Tibial artery (tissue), 4 donors: ENCODE measurements around the gene TTC12.

ENCODE experiments used
- DNase-seq, 2 donors: peaks; one replicate each; pipeline ENCODE4 v3.0.0-alpha.2; 2019
- H3K27ac ChIP-seq, 2 donors: fragments of 200-600 bp; sonication (generic) in 1 of 2; 1 replicate in 1 of 2; 2 replicates in 1 of 2; pipeline ENCODE4 v1.5.1; 2018 to 2019; ENCODE audit warnings: mild to moderate bottlenecking in 1 of 2
- H3K27me3 ChIP-seq, 2 donors: fragments of 200-600 bp; sonication (generic) in 1 of 2; one replicate each; pipeline versions ENCODE4 v1.5.1 to v1.6.0; 2016 to 2019
- H3K36me3 ChIP-seq, 3 donors: fragments of 200-600 bp; sonication (generic) in 2 of 3; one replicate each; pipeline ENCODE4 v1.5.1; 2016 to 2019; ENCODE audit warnings: mild to moderate bottlenecking in 2 of 3
- H3K4me1 ChIP-seq, 4 donors: fragments of 200-600 bp; sonication (generic) in 2 of 4; 1 replicate in 3 of 4; 2 replicates in 1 of 4; pipeline ENCODE4 v1.5.1; 2016 to 2019
- H3K4me3 ChIP-seq, 2 donors: fragments of 200-600 bp; sonication (generic) in 1 of 2; 1 replicate in 1 of 2; 2 replicates in 1 of 2; pipeline ENCODE4 v1.5.1; 2018 to 2019; ENCODE audit warnings: mild to moderate bottlenecking in 2 of 2
- H3K9me3 ChIP-seq, 3 donors: fragments of 200-600 bp; sonication (generic) in 1 of 3; one replicate each; pipeline ENCODE4 v1.5.1; 2016 to 2019
- intact Hi-C: fragments of 100-400 bp; cut with DNase I; formaldehyde crosslinking; loops from one replicate; pipeline ENCODE4 v1.15.0; 2023; ENCODE audit warnings: low total_unique reads
- TF ChIP-seq, protein P1 (sequence below), 2 experiments: fragments of 200-600 bp in 1 of 2; fragments of 450-650 bp in 1 of 2; IDR thresholded peaks; one replicate each; pipeline ENCODE4 v1.5.1; 2017 to 2019; ENCODE audit warnings: antibody characterized with exemption in 2 of 2, mild to moderate bottlenecking in 1 of 2, moderate library complexity in 1 of 2

The TTC12 gene

DNA sequence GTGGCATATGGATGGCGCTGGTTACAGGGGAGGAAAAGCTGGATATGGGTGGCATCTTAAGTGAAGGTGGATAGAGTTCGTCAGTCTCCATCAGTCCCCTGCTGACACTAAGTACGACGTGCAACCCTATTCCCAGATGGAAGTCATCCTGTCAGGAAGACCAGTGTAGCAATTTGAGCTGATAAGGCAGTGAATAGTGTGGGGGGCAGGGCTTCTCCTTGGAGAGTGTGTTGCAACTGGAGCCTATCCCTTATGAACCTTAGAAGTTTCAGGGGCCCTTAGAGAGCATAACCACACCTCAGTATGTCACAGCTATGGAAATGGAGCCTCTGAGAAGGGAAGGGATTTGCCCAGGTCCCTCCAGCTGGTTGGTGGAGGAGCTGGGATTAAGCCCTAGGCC lies 37.1 kb downstream of the TTC12 start:
- no peak overlapping the region for H3K4me3 ChIP-seq
- peaks cover 29 to 82% (median 38%) of the 10 kb centered on the region in 3 donors for H3K36me3 ChIP-seq
- peaks cover 0 to 8% (median 0%) of the 10 kb centered on the region in 3 donors for H3K9me3 ChIP-seq
- no peaks in the 10 kb centered on the region for H3K4me1 ChIP-seq
- H3K27me3 ChIP-seq = no peaks in the 10 kb centered on the region
- H3K27ac ChIP-seq = no peak overlapping the region
- intact Hi-C loops = no loop called here
- TF ChIP-seq, protein P1, sequence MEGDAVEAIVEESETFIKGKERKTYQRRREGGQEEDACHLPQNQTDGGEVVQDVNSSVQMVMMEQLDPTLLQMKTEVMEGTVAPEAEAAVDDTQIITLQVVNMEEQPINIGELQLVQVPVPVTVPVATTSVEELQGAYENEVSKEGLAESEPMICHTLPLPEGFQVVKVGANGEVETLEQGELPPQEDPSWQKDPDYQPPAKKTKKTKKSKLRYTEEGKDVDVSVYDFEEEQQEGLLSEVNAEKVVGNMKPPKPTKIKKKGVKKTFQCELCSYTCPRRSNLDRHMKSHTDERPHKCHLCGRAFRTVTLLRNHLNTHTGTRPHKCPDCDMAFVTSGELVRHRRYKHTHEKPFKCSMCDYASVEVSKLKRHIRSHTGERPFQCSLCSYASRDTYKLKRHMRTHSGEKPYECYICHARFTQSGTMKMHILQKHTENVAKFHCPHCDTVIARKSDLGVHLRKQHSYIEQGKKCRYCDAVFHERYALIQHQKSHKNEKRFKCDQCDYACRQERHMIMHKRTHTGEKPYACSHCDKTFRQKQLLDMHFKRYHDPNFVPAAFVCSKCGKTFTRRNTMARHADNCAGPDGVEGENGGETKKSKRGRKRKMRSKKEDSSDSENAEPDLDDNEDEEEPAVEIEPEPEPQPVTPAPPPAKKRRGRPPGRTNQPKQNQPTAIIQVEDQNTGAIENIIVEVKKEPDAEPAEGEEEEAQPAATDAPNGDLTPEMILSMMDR (IDR thresholded peaks at IDR 0.05) = no peak
- DNase-seq = no peak

DNA sequence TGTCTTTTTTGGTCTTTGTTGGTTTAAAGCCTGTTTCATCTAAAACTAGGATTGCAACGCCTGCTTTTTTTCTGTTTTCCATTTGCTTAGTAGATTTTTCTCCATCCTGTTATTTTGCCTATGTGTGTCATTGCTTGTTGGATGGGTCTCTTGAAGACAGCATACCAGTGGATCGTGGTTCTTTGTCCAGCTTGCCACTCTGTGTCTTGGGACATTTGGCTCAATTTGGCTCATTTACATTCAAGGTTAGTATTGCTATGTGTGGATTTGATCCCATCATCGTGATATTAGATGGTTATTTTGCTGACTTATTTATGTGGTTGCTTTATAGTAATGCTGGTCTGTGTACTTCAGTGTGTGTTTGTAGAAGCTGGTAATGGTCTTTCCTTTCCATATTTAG lies 41.8 kb downstream of the TTC12 start:
- no peaks in the 10 kb centered on the region for H3K27me3 ChIP-seq
- TF ChIP-seq, protein P1 (IDR thresholded peaks at IDR 0.05) = no peak
- H3K4me1 ChIP-seq = no peaks in the 10 kb centered on the region
- no peak overlapping the region for H3K27ac ChIP-seq
- no peak for DNase-seq
- peaks cover 57 to 95% (median 71%) of the 10 kb centered on the region in 3 donors for H3K36me3 ChIP-seq
- peaks cover 0 to 8% (median 0%) of the 10 kb centered on the region in 3 donors for H3K9me3 ChIP-seq
- intact Hi-C loops = no loop called here
- H3K4me3 ChIP-seq = no peak overlapping the region

DNA sequence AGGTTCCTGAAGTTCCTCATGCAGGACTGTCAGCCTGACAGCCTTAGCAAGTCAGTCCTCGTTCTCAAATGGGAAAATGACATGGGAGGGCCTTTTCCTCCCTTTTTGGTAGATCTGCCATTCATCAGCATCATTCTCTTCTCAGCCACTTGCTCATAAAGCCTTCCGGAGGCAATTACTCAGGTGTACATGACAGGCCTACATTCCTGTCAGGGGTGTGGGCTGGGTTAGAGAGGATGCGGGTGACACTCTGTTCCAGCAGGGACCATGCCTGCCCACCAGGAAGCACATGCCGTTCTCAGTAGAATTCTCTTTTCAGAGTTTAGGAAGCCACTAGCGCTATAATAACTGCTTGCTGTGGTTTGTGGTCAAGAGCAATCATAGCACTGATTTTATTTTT lies 49.0 kb downstream of the TTC12 start:
- H3K27me3 ChIP-seq = no peaks in the 10 kb centered on the region
- no peak overlapping the region for H3K4me3 ChIP-seq
- peaks cover 62 to 100% (median 69%) of the 10 kb centered on the region in 3 donors for H3K36me3 ChIP-seq
- intact Hi-C loops = no loop called here
- DNase-seq = no peak
- no peaks in the 10 kb centered on the region for H3K9me3 ChIP-seq
- no peaks in the 10 kb centered on the region for H3K4me1 ChIP-seq
- TF ChIP-seq, protein P1 (IDR thresholded peaks at IDR 0.05) = no peak
- H3K27ac ChIP-seq = no peak overlapping the region

DNA sequence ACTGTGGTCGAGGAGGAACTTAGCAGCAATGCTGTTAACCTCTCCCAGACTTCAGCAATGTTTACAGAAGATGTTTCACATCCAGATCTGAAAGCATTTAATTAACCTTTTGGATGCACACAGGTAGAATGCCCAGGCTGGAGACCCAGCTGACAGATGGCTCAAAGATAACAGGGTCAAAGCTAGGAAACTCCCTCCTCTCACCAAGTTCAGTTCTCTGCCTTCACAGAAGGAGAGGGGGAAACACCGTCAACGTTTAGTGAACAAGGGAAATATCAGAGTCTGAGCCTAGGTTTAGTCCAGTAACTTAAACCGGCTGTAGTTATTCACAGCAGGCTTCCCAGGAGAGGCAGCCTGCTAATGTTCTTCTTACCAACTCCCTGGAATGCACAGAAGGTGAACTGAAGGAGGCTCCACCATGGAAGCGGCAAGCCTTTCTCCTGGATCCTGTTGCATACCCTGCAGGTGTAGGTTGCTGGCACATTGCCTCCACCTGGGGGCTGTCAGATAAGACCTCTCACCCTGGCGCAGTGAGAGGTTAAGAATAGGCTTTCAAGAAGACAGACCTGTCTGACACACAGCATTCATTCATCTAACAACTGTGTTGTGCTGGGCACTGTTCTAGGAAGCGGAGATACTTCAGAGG lies 49.7 kb downstream of the TTC12 start:
- no peak overlapping the region for H3K27ac ChIP-seq
- H3K27me3 ChIP-seq = no peaks in the 10 kb centered on the region
- H3K4me3 ChIP-seq = no peak overlapping the region
- H3K4me1 ChIP-seq = no peaks in the 10 kb centered on the region
- no peaks in the 10 kb centered on the region for H3K9me3 ChIP-seq
- intact Hi-C loops = no loop called here
- TF ChIP-seq, protein P1 (IDR thresholded peaks at IDR 0.05) = no peak
- DNase-seq = no peak
- peaks cover 62 to 100% (median 68%) of the 10 kb centered on the region in 3 donors for H3K36me3 ChIP-seq

DNA sequence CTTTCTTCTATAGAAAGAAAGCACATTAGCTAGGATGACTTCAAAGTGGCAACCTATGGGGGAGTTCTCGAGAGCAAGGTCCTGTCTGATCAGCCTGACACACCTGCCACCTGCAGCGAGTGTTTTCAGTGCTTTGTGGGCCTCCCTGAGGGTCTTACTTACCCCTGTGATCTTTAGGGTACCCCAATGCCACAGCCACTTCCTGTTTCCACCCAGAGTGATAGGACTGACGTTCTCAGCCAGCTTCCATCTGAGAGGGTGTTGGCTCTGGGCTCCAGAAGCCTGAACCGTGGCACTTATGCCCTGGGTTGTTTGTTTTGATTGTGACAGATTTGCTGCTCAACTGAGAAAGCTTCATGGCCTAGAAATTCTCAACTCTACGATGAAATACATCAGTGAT lies 51.5 kb downstream of the TTC12 start:
- Histone ChIP-seq H3K4me1 (no peaks in the 10 kb centered on the region), H3K4me3 (no peak overlapping the region), H3K36me3 (peaks cover 50 to 100% (median 52%) of the 10 kb centered on the region in 3 donors), H3K27me3 (no peaks in the 10 kb centered on the region), H3K27ac (no peak overlapping the region), H3K9me3 (no peaks in the 10 kb centered on the region)
- intact Hi-C loops = no loop called here
- TF ChIP-seq, protein P1 (IDR thresholded peaks at IDR 0.05) = no peak
- no peak for DNase-seq
